ENCODE measurements around the gene EXOC4.

Gene EXOC4

DNA sequence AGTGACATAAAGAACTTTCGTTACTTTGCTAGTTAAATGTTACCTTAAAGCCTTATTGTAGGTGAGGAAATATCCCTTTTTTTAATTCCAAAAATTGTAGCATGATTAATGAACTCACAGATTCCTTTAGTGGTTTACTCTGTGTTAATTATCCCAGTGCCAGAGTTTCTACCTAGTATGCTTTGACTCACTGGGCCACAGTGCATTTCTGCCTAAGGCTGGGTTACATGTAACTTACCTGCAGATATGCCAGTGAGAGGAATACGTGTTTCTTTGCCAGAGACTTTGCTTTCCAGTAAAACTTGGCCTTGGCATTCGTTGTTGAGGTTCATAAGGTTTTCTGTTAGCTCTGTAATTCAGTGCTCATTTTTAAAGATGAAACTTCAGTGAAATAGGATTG lies 493.4 kb downstream of the EXOC4 start:
- ChIA-PET POLR2A (no interaction called here), CTCF (no interaction called here)
- no peaks in the 10 kb centered on the region for H3K36me3 ChIP-seq (ENCODE audit: control insufficient read depth in 4 of 4, insufficient read depth in 4 of 4, low read length in 3 of 4)
- H3K27ac ChIP-seq (ENCODE audit: insufficient read depth in 1 of 2, low read depth in 1 of 2, low read length in 2 of 2, poor library complexity in 1 of 2, severe bottlenecking in 2 of 2): no peak overlapping the region
- H3K4me1 ChIP-seq (ENCODE audit: control extremely low read depth in 1 of 4, control insufficient read depth in 4 of 4, insufficient read depth in 4 of 4, low read length in 3 of 4): no peaks in the 10 kb centered on the region
- 100% methylated on average over 1 of the region's 3 CpGs for WGBS (ENCODE audit: insufficient coverage)
- no peaks in the 10 kb centered on the region for H3K9me3 ChIP-seq (ENCODE audit: control extremely low read depth in 1 of 5, control insufficient read depth in 4 of 5, insufficient read depth in 2 of 5, low read depth in 1 of 5, low read length in 4 of 5)
- H3K4me3 ChIP-seq (ENCODE audit: control insufficient read depth in 1 of 7, extremely low read depth in 1 of 7, insufficient read depth in 4 of 7, low read depth in 2 of 7, low read length in 6 of 7): no peak overlapping the region
- H3K27me3 ChIP-seq (replicated peaks in 2 of 5; ENCODE audit: control insufficient read depth in 4 of 5, insufficient read depth in 5 of 5, low read length in 4 of 5): no peaks in the 10 kb centered on the region
- no peak for DNase-seq

DNA sequence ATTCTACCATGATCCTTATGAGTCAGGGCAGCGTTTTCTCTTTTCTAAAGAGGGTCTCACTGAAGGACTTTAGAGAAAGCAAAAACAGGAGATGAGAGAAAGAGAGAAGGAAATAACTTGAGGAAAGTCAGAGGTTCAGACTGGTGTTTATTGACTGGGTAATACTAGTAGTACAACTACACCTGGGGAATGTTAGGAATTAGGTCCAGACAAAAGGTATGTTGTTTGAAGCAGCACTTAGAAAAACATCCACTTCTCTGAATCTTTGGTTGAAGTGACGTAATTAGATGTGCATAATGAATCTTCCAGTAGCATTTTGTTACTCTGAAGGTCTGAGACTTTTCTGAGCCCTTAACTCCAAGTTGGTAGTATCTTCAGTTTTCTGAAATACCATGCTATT lies 494.0 kb downstream of the EXOC4 start:
- Histone ChIP-seq H3K27me3 (replicated peaks in 2 of 5; ENCODE audit: control insufficient read depth in 4 of 5, insufficient read depth in 5 of 5, low read length in 4 of 5) (no peaks in the 10 kb centered on the region), H3K9me3 (ENCODE audit: control extremely low read depth in 1 of 5, control insufficient read depth in 4 of 5, insufficient read depth in 2 of 5, low read depth in 1 of 5, low read length in 4 of 5) (no peaks in the 10 kb centered on the region), H3K4me3 (ENCODE audit: control insufficient read depth in 1 of 7, extremely low read depth in 1 of 7, insufficient read depth in 4 of 7, low read depth in 2 of 7, low read length in 6 of 7) (no peak overlapping the region), H3K36me3 (ENCODE audit: control insufficient read depth in 4 of 4, insufficient read depth in 4 of 4, low read length in 3 of 4) (no peaks in the 10 kb centered on the region), H3K4me1 (ENCODE audit: control extremely low read depth in 1 of 4, control insufficient read depth in 4 of 4, insufficient read depth in 4 of 4, low read length in 3 of 4) (no peaks in the 10 kb centered on the region), H3K27ac (ENCODE audit: insufficient read depth in 1 of 2, low read depth in 1 of 2, low read length in 2 of 2, poor library complexity in 1 of 2, severe bottlenecking in 2 of 2) (no peak overlapping the region)
- no peak for DNase-seq
- ChIA-PET POLR2A (no interaction called here), CTCF (no interaction called here)
- no CpG with 5 or more reads among the region's 2 CpGs for WGBS (ENCODE audit: insufficient coverage)

DNA sequence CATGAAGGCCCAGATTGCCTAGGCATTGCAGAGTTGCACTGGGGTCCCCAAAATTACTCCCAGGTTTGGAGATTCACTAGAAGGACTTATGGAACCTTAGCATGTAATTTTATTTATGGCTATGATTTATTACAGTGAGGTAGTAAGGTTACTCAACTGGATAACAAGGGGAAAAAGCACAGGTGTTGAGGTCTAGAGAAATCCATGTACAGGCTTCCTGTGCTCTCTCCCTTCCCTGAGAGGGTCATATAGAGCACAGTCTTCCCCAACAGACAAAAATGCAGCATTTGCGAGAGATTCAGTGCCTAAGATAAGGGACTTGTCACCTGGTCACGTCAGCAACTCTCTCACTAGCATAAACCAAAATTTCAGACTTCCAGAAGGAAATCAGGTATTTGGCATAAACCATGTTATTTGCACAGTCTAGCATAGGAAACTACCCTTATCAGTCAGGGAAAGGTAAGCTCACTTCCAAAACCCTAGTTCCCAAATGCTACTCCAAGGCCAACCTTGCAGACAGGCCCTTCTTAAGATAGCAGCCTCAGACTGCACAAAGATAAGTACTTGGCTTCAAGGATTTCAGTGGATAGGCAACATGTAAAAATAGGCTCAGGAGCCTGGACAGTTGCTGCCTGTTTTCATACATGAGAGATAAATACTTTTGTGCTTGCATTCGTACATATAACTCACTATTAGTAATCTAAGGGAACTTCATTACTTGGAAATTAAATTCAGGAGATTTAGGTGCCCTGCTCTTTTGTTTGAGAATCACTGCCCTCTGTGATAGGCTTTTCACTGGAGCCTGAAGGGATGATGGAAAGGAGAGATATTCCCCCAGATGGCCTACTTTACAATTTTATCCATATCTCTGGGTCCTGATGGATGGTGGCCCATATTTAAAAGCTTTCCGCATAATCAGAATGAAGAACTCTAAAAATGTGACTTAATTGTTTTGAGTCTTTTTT lies 495.8 kb downstream of the EXOC4 start:
- 100% methylated on average over 2 of the region's 4 CpGs for WGBS (ENCODE audit: insufficient coverage)
- H3K27me3 ChIP-seq (replicated peaks in 2 of 5; ENCODE audit: control insufficient read depth in 4 of 5, insufficient read depth in 5 of 5, low read length in 4 of 5): no peaks in the 10 kb centered on the region
- DNase-seq: no peak
- H3K27ac ChIP-seq (ENCODE audit: insufficient read depth in 1 of 2, low read depth in 1 of 2, low read length in 2 of 2, poor library complexity in 1 of 2, severe bottlenecking in 2 of 2): no peak overlapping the region
- ChIA-PET CTCF (no interaction called here), POLR2A (no interaction called here)
- no peaks in the 10 kb centered on the region for H3K9me3 ChIP-seq (ENCODE audit: control extremely low read depth in 1 of 5, control insufficient read depth in 4 of 5, insufficient read depth in 2 of 5, low read depth in 1 of 5, low read length in 4 of 5)
- H3K36me3 ChIP-seq (ENCODE audit: control insufficient read depth in 4 of 4, insufficient read depth in 4 of 4, low read length in 3 of 4): no peaks in the 10 kb centered on the region
- H3K4me1 ChIP-seq (ENCODE audit: control extremely low read depth in 1 of 4, control insufficient read depth in 4 of 4, insufficient read depth in 4 of 4, low read length in 3 of 4): no peaks in the 10 kb centered on the region
- no peak overlapping the region for H3K4me3 ChIP-seq (ENCODE audit: control insufficient read depth in 1 of 7, extremely low read depth in 1 of 7, insufficient read depth in 4 of 7, low read depth in 2 of 7, low read length in 6 of 7)

DNA sequence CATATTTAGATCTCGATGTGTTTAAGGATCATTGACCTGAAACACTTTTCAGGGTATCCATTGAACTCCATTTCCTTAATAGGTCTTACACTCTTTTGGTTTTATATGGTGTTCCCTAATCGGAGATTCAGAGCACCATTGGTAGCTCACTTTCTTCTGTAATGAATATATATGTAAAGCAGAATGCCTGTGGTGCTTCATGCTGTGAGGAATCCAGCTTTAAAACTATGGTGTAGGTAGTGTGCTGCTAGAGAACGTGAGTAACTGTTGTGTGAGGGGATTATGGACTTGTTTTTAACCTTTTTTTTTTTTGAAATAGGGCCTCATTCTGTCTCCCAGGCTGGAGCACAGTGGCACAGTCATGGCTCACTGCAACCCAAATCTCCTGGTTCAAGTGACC lies 497.4 kb downstream of the EXOC4 start:
- H3K27ac ChIP-seq (ENCODE audit: insufficient read depth in 1 of 2, low read depth in 1 of 2, low read length in 2 of 2, poor library complexity in 1 of 2, severe bottlenecking in 2 of 2): no peak overlapping the region
- CTCF ChIA-PET: no interaction called here
- 100% methylated on average over 2 of the region's 3 CpGs for WGBS (ENCODE audit: insufficient coverage)
- no peak overlapping the region for H3K4me3 ChIP-seq (ENCODE audit: control insufficient read depth in 1 of 7, extremely low read depth in 1 of 7, insufficient read depth in 4 of 7, low read depth in 2 of 7, low read length in 6 of 7)
- H3K4me1 ChIP-seq (ENCODE audit: control extremely low read depth in 1 of 4, control insufficient read depth in 4 of 4, insufficient read depth in 4 of 4, low read length in 3 of 4): no peaks in the 10 kb centered on the region
- no peaks in the 10 kb centered on the region for H3K9me3 ChIP-seq (ENCODE audit: control extremely low read depth in 1 of 5, control insufficient read depth in 4 of 5, insufficient read depth in 2 of 5, low read depth in 1 of 5, low read length in 4 of 5)
- no peaks in the 10 kb centered on the region for H3K36me3 ChIP-seq (ENCODE audit: control insufficient read depth in 4 of 4, insufficient read depth in 4 of 4, low read length in 3 of 4)
- DNase-seq: no peak
- POLR2A ChIA-PET: no interaction called here
- H3K27me3 ChIP-seq (replicated peaks in 2 of 5; ENCODE audit: control insufficient read depth in 4 of 5, insufficient read depth in 5 of 5, low read length in 4 of 5): no peaks in the 10 kb centered on the region

DNA sequence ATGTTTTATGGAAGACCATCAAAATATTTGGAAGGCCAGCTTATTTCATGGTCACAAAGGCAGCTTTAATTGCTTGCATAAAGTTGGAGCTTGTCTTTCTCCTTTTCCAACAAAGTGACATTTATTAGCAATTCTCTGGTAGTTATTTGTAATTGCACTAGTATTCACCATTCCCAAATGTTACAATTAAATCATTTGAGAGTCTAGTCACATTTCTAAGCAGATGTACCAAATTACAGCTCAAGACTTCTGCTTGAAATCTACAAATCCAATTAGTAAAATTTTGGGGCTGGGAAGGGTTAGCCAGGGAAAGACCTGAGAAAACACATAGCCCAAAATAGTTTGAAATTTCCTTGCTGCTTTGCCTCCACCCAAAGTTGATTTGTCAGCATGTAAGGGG lies 498.2 kb downstream of the EXOC4 start:
- no peaks in the 10 kb centered on the region for H3K36me3 ChIP-seq (ENCODE audit: control insufficient read depth in 4 of 4, insufficient read depth in 4 of 4, low read length in 3 of 4)
- ChIA-PET POLR2A (no interaction called here), CTCF (no interaction called here)
- H3K4me3 ChIP-seq (ENCODE audit: control insufficient read depth in 1 of 7, extremely low read depth in 1 of 7, insufficient read depth in 4 of 7, low read depth in 2 of 7, low read length in 6 of 7): no peak overlapping the region
- H3K27ac ChIP-seq (ENCODE audit: insufficient read depth in 1 of 2, low read depth in 1 of 2, low read length in 2 of 2, poor library complexity in 1 of 2, severe bottlenecking in 2 of 2): no peak overlapping the region
- DNase-seq: no peak
- H3K27me3 ChIP-seq (replicated peaks in 2 of 5; ENCODE audit: control insufficient read depth in 4 of 5, insufficient read depth in 5 of 5, low read length in 4 of 5): no peaks in the 10 kb centered on the region
- H3K9me3 ChIP-seq (ENCODE audit: control extremely low read depth in 1 of 5, control insufficient read depth in 4 of 5, insufficient read depth in 2 of 5, low read depth in 1 of 5, low read length in 4 of 5): no peaks in the 10 kb centered on the region
- no peaks in the 10 kb centered on the region for H3K4me1 ChIP-seq (ENCODE audit: control extremely low read depth in 1 of 4, control insufficient read depth in 4 of 4, insufficient read depth in 4 of 4, low read length in 3 of 4)

DNA sequence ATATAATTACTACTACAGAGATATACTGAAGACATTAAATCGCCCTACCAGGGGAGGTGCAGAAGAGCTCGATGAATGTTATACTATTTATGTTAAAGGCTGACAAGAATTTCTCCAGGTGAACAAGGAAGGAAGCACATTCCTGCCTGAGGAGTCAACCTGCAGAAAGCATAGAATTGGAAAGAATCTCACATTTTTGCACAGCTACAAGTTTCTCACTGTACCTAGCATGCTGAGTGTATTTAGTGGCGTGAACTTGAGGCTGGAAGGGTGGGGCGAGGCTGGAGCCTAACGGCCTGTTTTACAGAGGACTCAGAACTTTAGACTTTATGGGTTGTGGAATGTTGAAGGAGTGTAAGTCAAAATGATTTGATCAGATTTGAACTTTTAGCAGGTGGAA lies 500.6 kb downstream of the EXOC4 start:
- ChIA-PET CTCF (interaction anchor here (0.9 to 1.2 kb wide), 3 partner anchors 10 to 20 kb away, joined by 3 to 6 read pairs (median 3); no protein-coding TSS in a partner anchor), POLR2A (no interaction called here)
- DNase-seq: no peak
- no peaks in the 10 kb centered on the region for H3K4me1 ChIP-seq (ENCODE audit: control extremely low read depth in 1 of 4, control insufficient read depth in 4 of 4, insufficient read depth in 4 of 4, low read length in 3 of 4)
- no peaks in the 10 kb centered on the region for H3K36me3 ChIP-seq (ENCODE audit: control insufficient read depth in 4 of 4, insufficient read depth in 4 of 4, low read length in 3 of 4)
- no peak overlapping the region for H3K4me3 ChIP-seq (ENCODE audit: control insufficient read depth in 1 of 7, extremely low read depth in 1 of 7, insufficient read depth in 4 of 7, low read depth in 2 of 7, low read length in 6 of 7)
- H3K27ac ChIP-seq (ENCODE audit: insufficient read depth in 1 of 2, low read depth in 1 of 2, low read length in 2 of 2, poor library complexity in 1 of 2, severe bottlenecking in 2 of 2): no peak overlapping the region
- 100% methylated on average over 3 of the region's 5 CpGs for WGBS (ENCODE audit: insufficient coverage)
- H3K9me3 ChIP-seq (ENCODE audit: control extremely low read depth in 1 of 5, control insufficient read depth in 4 of 5, insufficient read depth in 2 of 5, low read depth in 1 of 5, low read length in 4 of 5): no peaks in the 10 kb centered on the region
- no peaks in the 10 kb centered on the region for H3K27me3 ChIP-seq (replicated peaks in 2 of 5; ENCODE audit: control insufficient read depth in 4 of 5, insufficient read depth in 5 of 5, low read length in 4 of 5)

DNA sequence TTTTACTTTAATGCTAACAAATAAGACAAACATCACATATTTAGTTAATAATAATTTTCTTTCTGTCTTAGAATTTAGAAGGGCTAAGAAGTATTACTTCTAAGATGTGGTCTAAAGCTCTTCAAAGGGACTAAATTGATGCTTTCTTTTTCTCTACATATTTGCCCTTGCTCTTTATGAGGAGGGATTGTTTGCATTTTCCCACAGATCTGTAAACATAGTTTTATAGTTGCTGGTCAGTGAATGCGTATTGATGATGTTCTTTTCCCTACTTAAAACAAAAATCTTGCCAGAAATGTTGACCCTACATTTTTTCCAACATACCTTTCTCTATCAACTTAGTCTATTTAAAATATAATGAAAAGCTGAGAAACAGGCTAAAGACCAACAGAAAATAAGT lies 501.8 kb downstream of the EXOC4 start:
- no CpG with 5 or more reads among the region's 1 CpG for WGBS (ENCODE audit: insufficient coverage)
- Histone ChIP-seq H3K4me1 (ENCODE audit: control extremely low read depth in 1 of 4, control insufficient read depth in 4 of 4, insufficient read depth in 4 of 4, low read length in 3 of 4) (no peaks in the 10 kb centered on the region), H3K27me3 (replicated peaks in 2 of 5; ENCODE audit: control insufficient read depth in 4 of 5, insufficient read depth in 5 of 5, low read length in 4 of 5) (no peaks in the 10 kb centered on the region), H3K9me3 (ENCODE audit: control extremely low read depth in 1 of 5, control insufficient read depth in 4 of 5, insufficient read depth in 2 of 5, low read depth in 1 of 5, low read length in 4 of 5) (no peaks in the 10 kb centered on the region), H3K36me3 (ENCODE audit: control insufficient read depth in 4 of 4, insufficient read depth in 4 of 4, low read length in 3 of 4) (no peaks in the 10 kb centered on the region), H3K4me3 (ENCODE audit: control insufficient read depth in 1 of 7, extremely low read depth in 1 of 7, insufficient read depth in 4 of 7, low read depth in 2 of 7, low read length in 6 of 7) (no peak overlapping the region), H3K27ac (ENCODE audit: insufficient read depth in 1 of 2, low read depth in 1 of 2, low read length in 2 of 2, poor library complexity in 1 of 2, severe bottlenecking in 2 of 2) (no peak overlapping the region)
- CTCF ChIA-PET: interaction anchor here (1.2 kb wide), 1 partner anchor 12 kb away, joined by 4 read pairs; no protein-coding TSS in a partner anchor
- DNase-seq: no peak
- POLR2A ChIA-PET: no interaction called here
